SH-SY5Y (cell line): Measurements from ENCODE around the gene SNAPIN.

Experiments used
- GATA2 ChIP-seq: IDR thresholded peaks from 2 replicates; pipeline ENCODE4 v1.6.1; 2011; ENCODE audit warnings: mild to moderate bottlenecking, low read depth, low read length
- GATA3 ChIP-seq: IDR thresholded peaks from 2 replicates; pipeline ENCODE4 v1.6.1; 2011; ENCODE audit warnings: low read depth, mild to moderate bottlenecking, low read length, moderate library complexity

DNA sequence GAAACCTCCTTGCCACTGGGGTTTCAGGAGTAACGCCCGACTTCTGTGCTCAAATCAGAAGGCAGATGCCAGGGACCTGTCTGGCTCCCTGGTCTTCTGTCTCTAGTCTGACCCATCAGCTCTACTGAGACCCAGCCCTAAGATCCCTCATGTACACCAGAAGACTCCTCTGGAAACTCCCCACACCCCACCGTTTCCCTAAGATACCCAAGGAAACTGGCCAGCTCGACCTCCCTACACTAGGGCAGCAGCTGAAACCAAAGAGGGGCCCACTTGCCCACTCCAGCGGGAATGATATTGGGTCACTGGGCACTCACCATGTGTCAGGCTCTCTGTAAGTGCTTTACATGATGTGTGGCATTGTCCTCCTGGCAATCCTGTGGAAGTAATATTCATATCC is 45.1 kb upstream of the SNAPIN start:
- TF ChIP-seq GATA2 (no peak), GATA3 (no peak)
